ENCODE measurements around the gene GNB4.

The GNB4 gene

GRCh38 chr3:179347345-179348194 lies 103.7 kb downstream of the GNB4 start, which contains the start of gene MFN1:
Gene MFN1, plus strand, starts transcription at chr3:179347709. Its CDS starts 1,143 bp downstream, at chr3:179348852.
- ChIA-PET POLR2A (interaction anchor here (0.6 to 0.9 kb wide), 2 partner anchors 25 to 243 kb away, joined by 4 to 8 read pairs; partner anchors contain the start of gene ZNF639), CTCF (interaction anchor here (1.2 to 1.5 kb wide), 3 partner anchors 10 to 332 kb away, joined by 3 to 4 read pairs (median 4); no protein-coding TSS in a partner anchor)
- TF ChIP-seq CTCF (IDR thresholded peaks at IDR 0.05; ENCODE audit: insufficient read depth, low read length, missing control alignments): no peak
- H3K4me3 ChIP-seq (ENCODE audit: low read depth, low read length): peak within 1 kb of the TSS; percentile 92
- peak; percentile 73 for DNase-seq (ENCODE audit: low read depth, low spot score)

Measured in AG04449 (cell line).